Right lobe of liver (tissue), 4 donors: ENCODE measurements around the gene ART5.

Experiments used
- CTCF ChIP-seq, 4 donors: fragments of 200-600 bp in 3 of 4; fragments of 450-650 bp in 1 of 4; IDR thresholded peaks; one replicate each; pipeline versions ENCODE4 v1.5.1 to v1.8.0; 2016 to 2022; ENCODE audit warnings: antibody characterized with exemption in 4 of 4, mild to moderate bottlenecking in 2 of 4
- POLR2A ChIP-seq: fragments of 450-650 bp; IDR thresholded peaks from one replicate; pipeline ENCODE4 v1.6.1; 2017; ENCODE audit warnings: antibody characterized with exemption, mild to moderate bottlenecking
- donor health status: DM: no; HTN: no; CAD: no.
- donor health status: DM: no; HTN: no; CAD: no.
- donor health status: DM: no; HTN: yes; CAD: no.

- TF ChIP-seq POLR2A (no peak), CTCF (IDR thresholded peaks at IDR 0.05) (no peak)
These were observed 29.7 kb downstream of the ART5 start for GRCh38 chr11:3611976-3612678.
